ENCODE data around the gene DNMT1.

DNMT1 gene

DNA sequence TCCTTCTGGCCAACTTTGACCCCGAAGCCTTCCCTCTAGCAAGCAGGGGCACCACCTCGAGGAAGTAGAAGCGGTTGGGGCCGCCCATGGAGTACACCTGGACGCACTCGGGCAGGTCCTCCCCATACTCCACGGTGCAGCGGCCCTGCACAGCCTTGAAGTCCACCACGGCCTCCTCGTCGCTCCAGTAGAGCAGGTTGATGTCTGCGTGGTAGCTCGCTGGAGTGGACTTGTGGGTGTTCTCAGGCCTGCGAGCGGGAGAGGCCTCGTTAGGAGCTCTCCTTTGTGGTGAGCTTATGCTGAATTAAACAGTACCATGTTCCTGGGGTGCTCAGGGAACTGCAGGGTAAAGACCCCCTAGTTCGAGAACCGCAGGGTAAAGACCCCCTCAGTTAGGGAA lies 52.8 kb downstream of the DNMT1 start:
- no peak for DNase-seq (ENCODE audit: low read depth, low spot score)

GRCh38 chr19:10141479-10141878 lies 53.3 kb downstream of the DNMT1 start:
- DNase-seq (ENCODE audit: low read depth, low spot score), result no peak

DNA sequence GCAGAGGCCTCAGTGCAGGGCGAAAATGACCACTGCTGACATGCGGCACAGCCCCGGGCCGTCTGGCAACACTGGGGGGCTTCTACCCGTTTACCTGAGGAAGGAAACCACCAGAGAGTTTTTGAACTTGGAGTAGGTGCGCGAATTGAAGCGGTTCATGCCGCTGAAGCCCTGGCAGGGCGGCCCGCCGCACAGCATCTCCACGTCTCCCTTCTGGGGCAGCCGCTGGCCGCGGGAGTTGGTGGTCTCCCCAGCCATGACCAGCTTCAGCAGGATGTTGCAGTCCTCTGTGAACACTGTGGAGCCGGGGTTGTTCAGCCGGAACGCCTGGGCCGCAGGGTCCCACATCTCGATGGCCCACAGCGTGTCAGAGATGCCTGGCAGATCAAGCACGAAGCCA lies 54.8 kb downstream of the DNMT1 start:
- DNase-seq (ENCODE audit: low read depth, low spot score), result no peak

DNA sequence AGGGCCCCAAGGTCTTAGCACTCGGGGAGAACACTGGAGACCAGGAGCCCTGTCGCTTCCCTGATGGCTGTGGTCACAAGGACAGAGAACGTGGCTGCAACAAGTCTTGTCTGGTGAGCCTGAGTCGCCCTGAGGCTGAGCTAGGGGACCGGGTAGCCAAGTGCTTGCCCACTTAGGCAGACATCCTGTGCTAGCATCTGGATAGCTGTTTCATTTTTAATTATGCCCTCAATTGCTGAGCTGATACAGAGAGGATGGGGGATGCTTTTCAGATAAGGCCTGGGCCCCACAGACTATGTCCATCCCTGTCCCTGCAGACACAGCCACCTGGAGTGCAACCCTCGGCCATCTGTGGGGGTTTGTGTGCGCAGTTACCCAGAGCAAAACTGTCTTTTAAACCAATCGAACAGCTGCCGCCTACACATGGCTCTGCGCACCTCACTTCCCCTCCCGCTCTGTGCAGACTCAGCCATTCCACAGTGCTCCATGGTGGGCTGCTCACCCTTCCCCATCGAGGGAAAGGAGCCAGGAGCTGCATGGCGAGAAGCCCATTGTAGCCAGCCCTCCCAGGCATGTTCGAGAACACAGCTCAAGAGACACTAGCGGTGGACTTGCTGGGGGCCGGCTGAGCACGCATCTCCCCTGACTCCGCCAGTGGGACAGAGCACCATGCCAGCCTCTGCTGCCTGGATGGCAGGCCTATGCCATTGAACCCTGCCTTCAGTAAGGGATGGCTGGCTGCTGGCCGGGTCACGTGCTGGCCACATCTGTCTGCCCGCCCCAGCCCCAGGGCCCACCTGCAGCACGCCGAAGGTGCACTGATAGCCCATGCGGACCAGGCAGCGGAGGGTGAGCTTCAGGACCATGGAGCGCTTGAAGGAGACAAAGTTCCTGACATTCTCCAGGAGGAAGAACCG lies 55.6 kb downstream of the DNMT1 start:
- DNase-seq (ENCODE audit: low read depth, low spot score), result no peak

- DNase-seq (ENCODE audit: low read depth, low spot score), result no peak
Observed at GRCh38 chr19:10137751-10138682, 56.7 kb downstream of the DNMT1 start.

GRCh38 chr19:10136936-10137335 lies 57.8 kb downstream of the DNMT1 start:
- DNase-seq (ENCODE audit: low read depth, low spot score), result no peak

GRCh38 chr19:10135551-10136334 lies 59.0 kb downstream of the DNMT1 start:
- no peak for DNase-seq (ENCODE audit: low read depth, low spot score)

DNA sequence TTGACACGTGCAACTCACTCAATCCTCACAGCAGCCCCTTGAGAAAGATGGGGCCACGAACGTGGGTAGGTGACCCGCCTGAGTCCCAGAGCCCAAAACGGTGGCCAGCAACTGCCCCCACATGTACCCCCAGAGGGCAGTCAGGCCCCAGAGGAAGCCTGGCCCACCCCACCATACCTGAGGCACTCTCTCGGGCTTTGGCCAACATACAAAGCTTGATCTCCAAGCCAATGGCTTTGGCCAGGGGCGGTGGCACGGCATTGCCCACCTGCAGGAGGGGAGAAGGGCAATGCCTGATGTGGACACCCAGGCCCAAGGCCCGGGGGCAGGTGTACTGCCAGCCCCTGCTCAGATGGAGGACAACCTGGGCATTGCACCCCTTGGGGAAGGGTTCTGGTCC lies 60.7 kb downstream of the DNMT1 start:
- DNase-seq (ENCODE audit: low read depth, low spot score), result no peak

DNA sequence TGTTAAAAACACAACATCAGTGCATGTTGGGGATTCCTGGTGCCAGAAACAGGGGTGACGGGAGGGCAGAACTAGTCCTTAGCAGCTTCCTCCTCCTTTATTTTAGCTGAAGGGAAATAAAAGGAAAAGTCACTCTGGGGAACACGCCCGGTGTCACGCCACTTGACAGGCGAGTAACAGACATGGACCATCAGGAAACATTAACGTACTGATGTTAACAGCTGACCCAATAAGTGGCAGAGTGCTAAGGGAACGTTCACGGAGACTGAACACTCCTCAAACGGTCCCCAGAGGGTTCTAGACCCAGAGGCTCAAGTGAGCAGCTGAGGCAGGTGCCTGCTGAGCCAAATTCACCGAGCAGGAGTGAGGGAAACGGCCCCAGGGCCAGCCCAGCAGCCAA lies 61.2 kb downstream of the DNMT1 start:
- no peak for DNase-seq (ENCODE audit: low read depth, low spot score)

GRCh38 chr19:10132905-10133304 lies 61.8 kb downstream of the DNMT1 start:
- no peak for DNase-seq (ENCODE audit: low read depth, low spot score)

DNA sequence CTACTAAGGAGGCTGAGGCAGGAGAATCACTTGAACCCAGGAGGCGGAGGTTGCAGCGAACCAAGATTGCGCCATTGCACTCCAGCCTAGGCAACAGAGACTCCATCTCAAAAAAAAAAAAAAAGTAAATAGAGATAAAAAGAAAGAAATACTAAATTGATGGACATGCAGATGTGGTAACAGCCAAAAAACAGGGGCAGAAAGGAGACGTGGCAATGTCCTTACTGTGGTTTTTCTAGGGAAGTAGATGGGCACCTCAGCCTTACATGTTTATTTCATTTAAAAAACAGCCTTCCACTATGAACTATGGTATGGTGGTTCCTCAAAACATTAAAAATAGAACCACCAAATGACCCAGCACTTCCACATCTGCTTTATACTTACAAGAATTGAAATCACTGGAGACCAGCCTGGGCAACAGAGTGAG lies 68.5 kb downstream of the DNMT1 start:
- no peak for DNase-seq (ENCODE audit: low read depth, low spot score)

DNA sequence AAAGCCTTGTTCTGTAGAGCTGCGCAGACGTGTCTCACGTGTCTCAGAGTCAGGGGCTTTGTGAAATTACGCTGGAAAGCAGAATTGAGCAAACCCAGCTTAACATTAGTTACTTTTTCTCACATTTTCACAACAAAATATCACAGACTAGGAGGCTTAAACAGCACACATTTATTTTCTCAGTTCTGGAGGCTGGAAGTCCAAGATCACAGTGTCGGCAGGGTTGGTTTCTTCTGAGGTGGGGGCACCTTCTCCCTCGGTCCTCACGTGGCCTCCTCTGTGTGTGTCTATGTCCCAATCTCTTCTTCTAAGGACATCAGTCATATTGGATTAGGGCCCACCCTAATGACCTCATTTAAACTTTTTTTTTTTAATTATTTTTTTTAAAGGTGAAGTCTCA lies 70.3 kb downstream of the DNMT1 start:
- no peak for DNase-seq (ENCODE audit: low read depth, low spot score)

DNA sequence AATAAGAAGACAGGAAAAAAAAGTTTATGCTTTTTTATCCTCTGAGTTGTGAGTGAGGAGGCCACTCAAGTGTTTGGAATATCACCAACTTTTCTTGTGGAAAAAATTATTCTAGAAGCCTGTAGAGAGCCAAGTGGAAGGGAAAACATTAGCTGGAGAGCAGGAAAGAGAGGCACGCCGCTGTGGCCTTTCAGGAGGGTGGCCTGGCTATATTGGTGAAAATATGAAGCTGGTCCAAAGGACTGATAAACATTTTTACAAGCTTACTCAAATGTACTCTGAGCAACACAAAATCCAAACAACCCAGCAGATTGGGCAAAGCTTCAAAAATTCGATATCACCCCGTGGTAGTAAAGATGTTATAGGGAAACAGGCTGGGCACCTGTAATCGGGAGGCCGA lies 72.7 kb downstream of the DNMT1 start:
- no peak for DNase-seq (ENCODE audit: low read depth, low spot score)

- DNase-seq (ENCODE audit: low read depth, low spot score), result no peak
Observed at GRCh38 chr19:10120538-10121189, 74.1 kb downstream of the DNMT1 start.

- DNase-seq (ENCODE audit: low read depth, low spot score), result no peak
Observed at GRCh38 chr19:10118960-10119359, 75.8 kb downstream of the DNMT1 start.

- no peak for DNase-seq (ENCODE audit: low read depth, low spot score)
Observed at GRCh38 chr19:10116866-10117616, 77.7 kb downstream of the DNMT1 start.

DNA sequence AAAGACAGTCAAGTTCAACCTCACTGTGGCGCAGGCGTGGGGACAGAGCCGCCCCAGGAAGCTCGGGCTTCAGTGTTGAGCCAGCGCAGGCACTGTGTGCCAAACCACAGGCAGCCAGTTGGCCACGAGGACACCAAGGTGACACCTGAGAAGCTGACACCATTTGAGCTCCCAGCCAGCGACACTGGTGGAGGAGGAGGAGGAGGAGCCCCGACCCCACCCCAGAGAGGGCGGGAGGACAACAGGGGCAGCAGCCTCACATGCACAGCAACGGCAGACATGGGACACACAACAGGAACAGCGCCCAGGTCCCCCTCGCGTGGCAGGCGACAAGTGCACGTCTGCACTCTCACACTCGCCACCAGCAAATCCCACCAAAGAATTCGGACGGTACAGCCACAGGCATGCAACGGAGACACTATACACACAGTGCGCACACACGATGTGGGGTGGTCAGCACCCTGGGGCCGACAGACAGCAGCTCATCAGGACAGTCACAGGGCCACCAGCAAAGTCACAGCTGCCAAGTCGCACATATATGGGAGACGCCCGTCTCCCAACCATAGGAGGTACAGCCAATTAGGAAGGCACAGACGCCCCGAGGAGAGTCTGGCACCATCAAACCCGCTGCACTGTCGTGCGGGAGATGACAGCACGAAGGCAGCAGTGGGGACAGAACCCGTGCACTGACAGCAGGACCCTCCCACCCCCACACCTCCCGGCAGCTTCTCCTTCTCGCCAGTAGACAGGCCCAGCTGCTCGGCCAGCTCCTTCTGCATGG lies 78.5 kb downstream of the DNMT1 start:
- no peak for DNase-seq (ENCODE audit: low read depth, low spot score)

DNA sequence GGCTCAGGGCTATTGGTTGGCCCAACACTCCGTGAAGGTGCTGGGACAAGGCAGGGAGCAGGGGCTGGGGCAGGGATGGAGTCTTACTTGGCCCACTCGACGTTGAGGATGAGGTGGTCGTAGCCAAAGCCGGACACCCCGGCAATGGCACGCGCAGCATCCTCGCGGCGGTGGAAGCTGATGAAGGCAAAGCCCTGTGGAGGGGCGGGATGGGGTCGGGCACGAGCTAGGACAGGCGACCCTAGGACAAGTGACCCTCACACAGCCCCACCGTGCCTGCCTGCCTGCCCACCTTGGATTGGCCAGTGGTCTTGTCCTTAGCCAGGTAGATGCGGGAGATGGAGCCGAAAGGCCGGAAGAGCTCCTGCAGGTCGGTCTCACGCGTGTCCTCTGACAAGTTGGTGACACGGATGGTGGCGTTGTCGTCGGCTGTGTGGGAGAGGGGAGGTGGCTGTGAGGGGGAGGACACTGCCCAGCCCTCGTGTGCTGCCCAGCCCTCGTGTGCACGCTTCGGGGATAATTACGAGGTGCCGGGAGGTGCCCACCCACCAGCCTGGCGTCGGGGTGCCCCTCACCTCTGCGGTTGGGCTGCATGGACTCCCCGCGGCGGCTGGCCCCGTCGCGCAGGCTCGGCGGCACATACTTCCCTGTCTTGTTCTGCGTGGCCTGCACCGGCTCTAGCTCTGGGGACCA lies 79.2 kb downstream of the DNMT1 start:
- no peak for DNase-seq (ENCODE audit: low read depth, low spot score)

All from brain pericyte (primary cell).